ENCODE results near the gene GSTM3. TPM values are rescaled to one million over a fixed set of nuclear protein-coding genes. Genes with fewer than 3 reads are reported as not detected.

GSTM3 gene
- total RNA-seq, 4 donors from 2014 or later, result 34.4 to 223 (median 62.8) TPM

DNA sequence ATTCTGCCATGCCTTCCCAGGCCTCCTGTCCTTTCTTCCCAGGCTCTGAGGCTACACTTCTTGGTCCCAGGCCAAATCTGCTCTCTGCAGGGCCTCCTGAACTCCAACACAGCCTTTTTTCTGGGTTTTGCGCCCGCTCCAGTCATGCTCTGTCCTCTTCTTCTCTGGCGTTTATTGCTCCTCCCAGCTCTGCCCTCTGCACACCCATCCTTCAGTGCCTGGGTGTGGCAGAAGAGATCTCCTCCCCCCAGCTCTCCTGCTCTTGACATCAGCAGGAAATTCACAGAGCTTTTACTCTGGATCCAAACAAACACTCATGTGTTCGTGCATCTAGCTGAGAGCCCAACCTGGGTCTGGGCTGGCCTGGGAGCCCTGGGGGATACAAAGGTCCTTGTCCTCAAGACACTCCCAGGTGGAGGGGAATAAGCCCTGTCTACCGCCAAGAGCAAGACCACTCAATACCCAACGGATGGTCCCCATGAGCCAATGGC, 45.7 kb upstream of the GSTM3 start:
- TF ChIP-seq, protein P1, sequence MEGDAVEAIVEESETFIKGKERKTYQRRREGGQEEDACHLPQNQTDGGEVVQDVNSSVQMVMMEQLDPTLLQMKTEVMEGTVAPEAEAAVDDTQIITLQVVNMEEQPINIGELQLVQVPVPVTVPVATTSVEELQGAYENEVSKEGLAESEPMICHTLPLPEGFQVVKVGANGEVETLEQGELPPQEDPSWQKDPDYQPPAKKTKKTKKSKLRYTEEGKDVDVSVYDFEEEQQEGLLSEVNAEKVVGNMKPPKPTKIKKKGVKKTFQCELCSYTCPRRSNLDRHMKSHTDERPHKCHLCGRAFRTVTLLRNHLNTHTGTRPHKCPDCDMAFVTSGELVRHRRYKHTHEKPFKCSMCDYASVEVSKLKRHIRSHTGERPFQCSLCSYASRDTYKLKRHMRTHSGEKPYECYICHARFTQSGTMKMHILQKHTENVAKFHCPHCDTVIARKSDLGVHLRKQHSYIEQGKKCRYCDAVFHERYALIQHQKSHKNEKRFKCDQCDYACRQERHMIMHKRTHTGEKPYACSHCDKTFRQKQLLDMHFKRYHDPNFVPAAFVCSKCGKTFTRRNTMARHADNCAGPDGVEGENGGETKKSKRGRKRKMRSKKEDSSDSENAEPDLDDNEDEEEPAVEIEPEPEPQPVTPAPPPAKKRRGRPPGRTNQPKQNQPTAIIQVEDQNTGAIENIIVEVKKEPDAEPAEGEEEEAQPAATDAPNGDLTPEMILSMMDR (IDR thresholded peaks at IDR 0.05), result no peak
- no peak for DNase-seq (ENCODE audit: low spot score)

DNA sequence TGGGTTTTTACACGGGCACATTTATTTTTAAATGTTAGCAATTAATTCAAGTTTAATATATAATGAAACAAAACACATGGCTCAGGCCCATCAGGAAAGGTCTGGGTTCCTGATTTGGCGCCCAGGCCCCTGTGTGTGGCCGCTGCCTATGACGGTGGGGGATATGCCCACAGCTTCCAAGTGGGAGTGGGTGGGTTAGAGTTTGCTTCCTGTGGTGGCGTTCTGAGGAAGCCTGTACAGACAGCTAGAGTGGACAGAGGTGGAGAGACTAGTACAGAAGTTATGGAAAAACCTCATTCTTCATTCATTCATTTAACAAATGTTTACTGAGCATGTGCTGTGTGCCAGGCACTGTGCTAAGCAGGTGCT, 45.3 kb upstream of the GSTM3 start:
- TF ChIP-seq, protein P1 (IDR thresholded peaks at IDR 0.05), result no peak
- ATAC-seq (ENCODE audit: low FRiP score), result no peak
- no peak for DNase-seq (ENCODE audit: low spot score)

More for the DNA sequence above, 45.7 kb upstream of the GSTM3 start:
- peak; percentile 43 for ATAC-seq (ENCODE audit: low FRiP score)

DNA sequence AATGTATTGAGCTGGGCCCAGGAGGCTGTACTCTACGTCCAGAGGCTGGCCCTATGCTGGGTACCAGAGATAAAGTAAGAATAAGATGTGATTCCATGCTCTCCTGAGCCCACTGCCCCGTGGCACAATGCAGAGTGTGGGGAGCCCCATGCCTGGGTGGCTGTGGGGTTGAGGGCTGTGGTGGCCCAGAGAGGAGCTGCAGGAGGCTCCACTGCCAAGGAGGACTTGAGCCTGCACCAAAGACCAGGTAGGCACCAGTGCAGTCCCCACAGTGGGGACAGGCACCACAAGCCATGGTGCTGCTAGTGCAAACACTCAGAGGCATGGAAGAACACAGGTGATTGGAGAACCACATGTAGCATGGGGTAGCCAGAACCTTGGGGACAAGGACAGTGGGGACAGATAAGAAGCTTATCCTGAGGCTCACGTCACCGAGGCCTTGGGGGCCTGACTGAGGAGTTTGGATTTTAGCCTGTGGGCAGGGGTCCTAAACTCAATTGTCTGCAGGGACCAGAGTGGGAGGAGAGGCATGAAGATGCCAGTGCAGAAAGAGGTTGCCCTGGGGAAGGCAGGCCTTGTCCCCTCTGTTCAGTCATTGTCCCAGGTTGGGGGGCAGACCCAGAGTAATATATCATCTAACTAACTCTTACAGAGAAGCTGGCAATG, 44.7 kb upstream of the GSTM3 start:
- TF ChIP-seq, protein P1 (IDR thresholded peaks at IDR 0.05), result no peak
- DNase-seq (ENCODE audit: low spot score), result no peak
- ATAC-seq (ENCODE audit: low FRiP score), result no peak

DNA sequence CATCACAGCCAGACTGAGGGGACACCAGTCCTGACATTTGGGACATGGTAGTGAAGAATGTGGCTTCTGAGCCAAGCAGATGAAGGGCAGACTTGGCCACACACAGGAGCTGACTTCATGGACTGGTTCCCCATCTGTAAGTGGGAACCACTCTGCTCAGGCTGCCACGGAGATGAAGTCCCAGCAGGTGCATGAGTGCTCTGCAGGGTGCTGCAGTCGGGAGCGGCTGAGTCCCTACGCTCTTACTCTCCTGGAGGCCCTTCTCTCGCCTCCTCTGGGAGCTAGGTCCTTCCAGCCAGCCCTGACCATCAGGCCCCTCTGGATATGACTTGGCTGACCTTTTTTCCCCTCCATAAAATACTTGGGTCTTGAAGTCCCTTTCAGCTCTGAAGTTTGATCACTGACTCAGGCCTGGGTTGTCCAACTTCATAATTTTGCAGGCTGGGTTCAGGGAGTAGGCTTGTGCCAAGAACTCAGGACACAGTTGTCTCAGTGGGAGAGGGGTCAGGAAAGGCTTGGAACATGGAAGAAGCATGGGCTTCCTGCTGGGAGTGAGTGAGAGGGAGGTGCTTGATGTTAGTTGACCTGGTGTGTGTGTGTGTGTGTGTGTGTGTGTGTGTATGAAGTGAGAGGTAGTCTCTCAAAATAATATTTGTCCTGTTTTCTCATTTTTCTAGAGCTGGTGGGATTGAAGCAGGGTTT, 43.9 kb upstream of the GSTM3 start:
- TF ChIP-seq, protein P1 (IDR thresholded peaks at IDR 0.05), result no peak
- DNase-seq (ENCODE audit: low spot score) (no peak), ATAC-seq (ENCODE audit: low FRiP score) (no peak)

DNA sequence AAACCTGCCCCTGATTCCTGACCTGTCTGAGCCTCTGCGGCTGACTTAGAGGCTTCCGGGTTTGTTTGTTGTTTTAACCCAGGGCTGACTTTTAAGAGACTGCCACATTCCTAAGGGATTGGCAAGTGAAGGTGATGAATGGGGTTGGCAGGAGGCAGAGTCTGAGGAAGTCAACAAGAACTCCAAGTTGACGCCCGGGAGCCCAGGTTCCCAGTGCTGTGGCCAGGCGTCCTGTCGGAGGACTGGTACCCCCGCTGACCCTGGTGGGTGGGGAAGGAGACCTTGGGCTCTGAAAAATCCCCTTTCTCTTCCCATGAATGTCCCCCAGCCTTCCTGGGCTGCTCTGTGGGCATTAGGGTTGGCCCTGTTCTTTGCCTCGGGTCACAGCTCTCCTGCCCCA, 42.6 kb upstream of the GSTM3 start:
- TF ChIP-seq, protein P1 (IDR thresholded peaks at IDR 0.05), result no peak
- peak; percentile 84 for ATAC-seq (ENCODE audit: low FRiP score)
- DNase-seq (ENCODE audit: low spot score), result no peak

DNA sequence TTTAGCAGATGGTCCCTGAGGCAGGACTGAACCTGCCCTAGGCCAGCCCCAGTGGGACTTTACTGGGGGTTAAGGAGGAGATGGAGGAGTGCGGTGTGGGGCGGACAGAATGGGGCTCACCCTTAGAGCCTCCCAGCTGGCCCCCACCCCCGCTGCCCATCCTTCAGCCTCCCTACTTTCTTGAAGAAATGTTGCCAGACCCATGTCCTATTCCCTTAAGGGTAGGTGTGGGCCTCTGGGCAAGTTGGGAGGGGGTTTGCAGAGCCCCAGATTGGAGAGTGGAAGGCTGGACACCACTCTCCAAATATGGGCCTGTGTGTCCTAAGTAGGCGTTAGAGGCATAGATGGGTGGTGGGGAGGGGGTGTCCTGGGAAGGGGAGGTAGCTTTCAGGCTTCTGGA, 42.1 kb upstream of the GSTM3 start:
- DNase-seq (ENCODE audit: low spot score) (no peak), ATAC-seq (ENCODE audit: low FRiP score) (peak; percentile 21)
- TF ChIP-seq, protein P1 (IDR thresholded peaks at IDR 0.05), result no peak

DNA sequence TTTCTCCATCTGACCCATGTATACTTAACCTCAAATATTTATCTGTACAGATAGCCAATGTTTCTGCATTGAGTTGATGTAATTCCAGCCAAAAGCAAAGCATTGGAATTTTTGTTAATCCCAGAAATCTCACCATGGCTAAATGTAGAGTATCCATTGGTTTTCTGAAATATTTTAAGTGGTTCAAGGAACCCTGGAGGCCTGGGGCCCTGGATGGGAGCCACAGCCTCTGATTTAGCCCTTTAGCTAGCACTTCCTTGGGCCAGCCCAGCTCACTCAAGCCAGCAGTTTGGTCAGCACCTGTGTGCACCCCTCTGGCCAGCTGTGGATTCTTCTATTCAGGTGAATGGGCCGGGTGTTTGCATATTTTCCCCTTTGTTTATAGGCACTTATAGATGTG, 41.7 kb upstream of the GSTM3 start:
- no peak for DNase-seq (ENCODE audit: low spot score)
- no peak for ATAC-seq (ENCODE audit: low FRiP score)
- TF ChIP-seq, protein P1 (IDR thresholded peaks at IDR 0.05), result no peak
